H9 (cell line): ENCODE results near the gene TSPAN18. TPM values are rescaled to one million over a fixed set of nuclear protein-coding genes. Genes with fewer than 3 reads are reported as not detected.

ENCODE experiments used
- DNase-seq: peaks from one replicate; pipeline ENCODE4 v3.0.0-alpha.2; 2017
- H2AFZ ChIP-seq: one replicate; pipeline ENCODE4 v1.6.1; 2013; ENCODE audit warnings: mild to moderate bottlenecking, low read length, control low read depth, moderate library complexity
- H2AK5ac ChIP-seq: 2 replicates; pipeline ENCODE4 v1.6.1; 2013; ENCODE audit warnings: low read length, control low read depth, mixed read lengths; ENCODE audit not compliant: insufficient read length
- H2BK120ac ChIP-seq: one replicate; pipeline ENCODE4 v1.6.1; 2013; ENCODE audit warnings: low read depth, mild to moderate bottlenecking, low read length, control low read depth, inconsistent platforms; ENCODE audit not compliant: poor library complexity, severe bottlenecking
- H2BK12ac ChIP-seq: 2 replicates; pipeline ENCODE4 v1.6.1; 2013; ENCODE audit warnings: low read length, control low read depth, mixed read lengths, low read depth; ENCODE audit not compliant: insufficient read length
- H2BK15ac ChIP-seq: 2 replicates; pipeline ENCODE4 v1.6.1; 2013; ENCODE audit warnings: low read depth, low read length, control low read depth
- H2BK20ac ChIP-seq: one replicate; pipeline ENCODE4 v1.6.1; 2013; ENCODE audit warnings: low read depth, mild to moderate bottlenecking, low read length, control low read depth, inconsistent platforms; ENCODE audit not compliant: poor library complexity, severe bottlenecking
- H2BK5ac ChIP-seq: 2 replicates; pipeline ENCODE4 v1.6.1; 2013; ENCODE audit warnings: low read length, control low read depth, mixed read lengths; ENCODE audit not compliant: insufficient read length
- H3K14ac ChIP-seq: 2 replicates; pipeline ENCODE4 v1.6.1; 2013; ENCODE audit warnings: low read length, control low read depth; ENCODE audit not compliant: insufficient read depth
- H3K18ac ChIP-seq: 2 replicates; pipeline ENCODE4 v1.6.1; 2013; ENCODE audit warnings: low read depth, mild to moderate bottlenecking, mixed read lengths, low read length, control low read depth; ENCODE audit not compliant: insufficient read length
- H3K23ac ChIP-seq: 2 replicates; pipeline ENCODE4 v1.6.1; 2013; ENCODE audit warnings: low read length, control low read depth, mixed read lengths, low read depth; ENCODE audit not compliant: insufficient read length
- H3K23me2 ChIP-seq: 2 replicates; pipeline ENCODE4 v1.6.1; 2013; ENCODE audit warnings: low read depth, mild to moderate bottlenecking, mixed read lengths, low read length, control low read depth; ENCODE audit not compliant: insufficient read length, poor library complexity, severe bottlenecking
- H3K27ac ChIP-seq: 2 replicates; pipeline ENCODE4 v1.5.1; 2013; ENCODE audit warnings: low read length, control low read depth, mixed read lengths, low read depth; ENCODE audit not compliant: insufficient read length
- H3K27me3 ChIP-seq: 2 replicates; pipeline ENCODE4 v1.6.1; 2013; ENCODE audit warnings: low read length, control low read depth, inconsistent platforms; ENCODE audit not compliant: insufficient read depth
- H3K4ac ChIP-seq: 2 replicates; pipeline ENCODE4 v1.6.1; 2013; ENCODE audit warnings: low read depth, mild to moderate bottlenecking, control low read depth, inconsistent platforms, low read length, moderate library complexity
- H3K4me1 ChIP-seq: 2 replicates; pipeline ENCODE4 v1.6.1; 2013; ENCODE audit warnings: low read length, control low read depth, inconsistent platforms; ENCODE audit not compliant: insufficient read depth
- H3K4me2 ChIP-seq: 2 replicates; pipeline ENCODE4 v1.6.1; 2013; ENCODE audit warnings: low read length, control low read depth, mixed read lengths; ENCODE audit not compliant: insufficient read length, insufficient read depth
- H3K56ac ChIP-seq: 2 replicates; pipeline ENCODE4 v1.6.1; 2013; ENCODE audit warnings: low read depth, mild to moderate bottlenecking, mixed read lengths, low read length, control low read depth; ENCODE audit not compliant: insufficient read length
- H3K79me1 ChIP-seq: 2 replicates; pipeline ENCODE4 v1.6.1; 2013; ENCODE audit warnings: low read depth, mild to moderate bottlenecking, moderate library complexity, low read length, control low read depth, inconsistent platforms; ENCODE audit not compliant: insufficient read depth, poor library complexity, severe bottlenecking
- H3K79me2 ChIP-seq: 2 replicates; pipeline ENCODE4 v1.6.1; 2013; ENCODE audit warnings: low read length, control low read depth, inconsistent platforms; ENCODE audit not compliant: insufficient read depth
- H3K9ac ChIP-seq: 2 replicates; pipeline ENCODE4 v1.6.1; 2013; ENCODE audit warnings: low read length, control low read depth, mixed read lengths; ENCODE audit not compliant: insufficient read length; ENCODE audit errors: extremely low read depth
- H3K9me3 ChIP-seq: one replicate; pipeline ENCODE4 v1.6.1; 2013; ENCODE audit warnings: low read depth, low read length, inconsistent platforms; ENCODE audit not compliant: control insufficient read depth
- H3T11ph ChIP-seq: one replicate; pipeline ENCODE4 v1.6.1; 2013; ENCODE audit warnings: mild to moderate bottlenecking, low read length, control low read depth, inconsistent platforms
- H4K20me1 ChIP-seq: one replicate; pipeline ENCODE4 v1.6.1; 2013; ENCODE audit not compliant: control insufficient read depth, insufficient read length, insufficient read depth
- H4K5ac ChIP-seq: 2 replicates; pipeline ENCODE4 v1.6.1; 2013; ENCODE audit warnings: low read depth, mild to moderate bottlenecking, mixed read lengths, low read length, control low read depth; ENCODE audit not compliant: insufficient read length
- H4K8ac ChIP-seq: replicated peaks from 2 replicates; pipeline ENCODE4 v1.6.1; 2013; ENCODE audit warnings: low read length, control low read depth, mixed read lengths, low read depth; ENCODE audit not compliant: insufficient read length
- H4K91ac ChIP-seq: 2 replicates; pipeline ENCODE4 v1.6.1; 2013; ENCODE audit warnings: low read depth, mild to moderate bottlenecking, moderate library complexity, mixed read lengths, low read length, control low read depth; ENCODE audit not compliant: insufficient read length
- H3K27ac Mint-ChIP-seq, 3 experiments: 2 replicates in 2 of 3; 3 replicates in 1 of 3; pipeline ENCODE4 v1.8.0; 2020 to 2021; ENCODE audit warnings: mixed read lengths in 3 of 3, mild to moderate bottlenecking in 1 of 3, moderate library complexity in 1 of 3
- H3K27me3 Mint-ChIP-seq: 2 replicates; pipeline ENCODE4 v1.8.0; 2021; ENCODE audit warnings: low read depth, mild to moderate bottlenecking, moderate library complexity, mixed read lengths
- H3K36me3 Mint-ChIP-seq, 3 experiments: 2 replicates in 2 of 3; 3 replicates in 1 of 3; pipeline ENCODE4 v1.8.0; 2020 to 2021; ENCODE audit warnings: low read depth in 3 of 3, mixed read lengths in 3 of 3; ENCODE audit not compliant: insufficient read depth in 1 of 3
- H3K4me1 Mint-ChIP-seq, 2 experiments: 2 replicates each; pipeline ENCODE4 v1.8.0; 2020; ENCODE audit warnings: mixed read lengths in 2 of 2
- H3K4me3 Mint-ChIP-seq, 2 experiments: 2 replicates in 1 of 2; 3 replicates in 1 of 2; pipeline ENCODE4 v1.8.0; 2020 to 2021; ENCODE audit warnings: mild to moderate bottlenecking in 2 of 2, mixed read lengths in 2 of 2, moderate library complexity in 1 of 2
- H3K9me3 Mint-ChIP-seq, 2 experiments: 2 replicates in 1 of 2; 3 replicates in 1 of 2; pipeline ENCODE4 v1.8.0; 2020; ENCODE audit warnings: mild to moderate bottlenecking in 2 of 2, mixed read lengths in 2 of 2, moderate library complexity in 1 of 2
- WGBS: extraction: QIAGEN DNeasy Blood & Tissue Kit; methylation state at CpG from one replicate; pipeline ENCODE4 v1.1.7; 2013; ENCODE audit warnings: missing lambda C conversion rate, low lambda C conversion rate, mixed read lengths; ENCODE audit not compliant: insufficient read length; ENCODE audit errors: extremely low coverage; 5-methylcytosine and 5-hydroxymethylcytosine counted together
- total RNA-seq: library from RNA; stranded (reverse); gene quantifications from 2 replicates; pipeline ENCODE4 v1.2.1, GENCODE V29; 2021
- TF ChIP-seq, protein P1 (sequence below): fragments of 200-600 bp; sonication (generic); conservative IDR thresholded peaks from 3 replicates; pipeline ENCODE4 v1.8.0; 2021; ENCODE audit warnings: antibody characterized with exemption, mild to moderate bottlenecking

TSPAN18 gene
- total RNA-seq, 1 experiment from 2014 or later = 25.3 TPM

DNA sequence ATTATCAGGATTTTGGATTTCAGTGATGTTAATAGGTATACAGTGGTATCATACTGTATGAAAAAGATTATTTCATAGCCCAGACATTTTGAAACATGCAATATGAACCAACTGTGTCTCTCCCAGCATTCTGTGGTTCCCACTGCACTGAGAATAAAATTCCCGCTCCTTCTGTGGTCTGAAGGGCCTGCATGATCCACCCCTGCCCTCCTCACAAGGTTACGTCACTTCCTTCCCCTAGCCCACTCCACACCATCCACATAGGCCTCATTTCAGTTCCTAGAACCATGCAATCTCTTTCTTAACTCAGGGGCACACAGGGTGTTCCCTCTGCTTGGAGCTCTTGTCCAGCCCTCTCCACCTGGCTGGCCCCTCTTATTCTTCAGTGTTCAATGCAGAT is 103.1 kb downstream of the TSPAN18 start:
- H3K27me3 ChIP-seq = no peaks in the 10 kb centered on the region
- H3K27ac ChIP-seq = no peak overlapping the region
- no peak overlapping the region for H3K9ac ChIP-seq
- WGBS = no CpG with 5 or more reads among the region's 2 CpGs
- no peak overlapping the region for H3K18ac ChIP-seq
- H3K4ac ChIP-seq = no peak overlapping the region
- no peak overlapping the region for H3K23ac ChIP-seq
- no peak overlapping the region for H4K5ac ChIP-seq
- TF ChIP-seq, protein P1, sequence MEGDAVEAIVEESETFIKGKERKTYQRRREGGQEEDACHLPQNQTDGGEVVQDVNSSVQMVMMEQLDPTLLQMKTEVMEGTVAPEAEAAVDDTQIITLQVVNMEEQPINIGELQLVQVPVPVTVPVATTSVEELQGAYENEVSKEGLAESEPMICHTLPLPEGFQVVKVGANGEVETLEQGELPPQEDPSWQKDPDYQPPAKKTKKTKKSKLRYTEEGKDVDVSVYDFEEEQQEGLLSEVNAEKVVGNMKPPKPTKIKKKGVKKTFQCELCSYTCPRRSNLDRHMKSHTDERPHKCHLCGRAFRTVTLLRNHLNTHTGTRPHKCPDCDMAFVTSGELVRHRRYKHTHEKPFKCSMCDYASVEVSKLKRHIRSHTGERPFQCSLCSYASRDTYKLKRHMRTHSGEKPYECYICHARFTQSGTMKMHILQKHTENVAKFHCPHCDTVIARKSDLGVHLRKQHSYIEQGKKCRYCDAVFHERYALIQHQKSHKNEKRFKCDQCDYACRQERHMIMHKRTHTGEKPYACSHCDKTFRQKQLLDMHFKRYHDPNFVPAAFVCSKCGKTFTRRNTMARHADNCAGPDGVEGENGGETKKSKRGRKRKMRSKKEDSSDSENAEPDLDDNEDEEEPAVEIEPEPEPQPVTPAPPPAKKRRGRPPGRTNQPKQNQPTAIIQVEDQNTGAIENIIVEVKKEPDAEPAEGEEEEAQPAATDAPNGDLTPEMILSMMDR = no peak
- no peak overlapping the region for H4K8ac ChIP-seq
- H3K79me1 ChIP-seq = no peaks in the 10 kb centered on the region
- no peak overlapping the region for H3T11ph ChIP-seq
- no peaks in the 10 kb centered on the region for H3K79me2 ChIP-seq
- no peak overlapping the region for H2AFZ ChIP-seq
- no peak overlapping the region for H2BK5ac ChIP-seq
- H3K23me2 ChIP-seq = no peaks in the 10 kb centered on the region
- H4K91ac ChIP-seq = no peak overlapping the region
- peaks cover 2% of the 10 kb centered on the region for H4K20me1 ChIP-seq
- no peaks in the 10 kb centered on the region; a peak in 1 of 5 replicates for H3K9me3 Mint-ChIP-seq
- H2BK20ac ChIP-seq = no peak overlapping the region
- no peak overlapping the region for H3K14ac ChIP-seq
- H3K4me1 ChIP-seq = peaks cover 19% of the 10 kb centered on the region; the same call in 1 of the 2 replicates
- H3K27me3 Mint-ChIP-seq = peaks cover 61% of the 10 kb centered on the region
- H3K27ac Mint-ChIP-seq = no peak overlapping the region
- H2AK5ac ChIP-seq = no peak overlapping the region
- no peak overlapping the region for H3K4me3 Mint-ChIP-seq
- no peak overlapping the region for H2BK15ac ChIP-seq
- no peaks in the 10 kb centered on the region; a peak in 1 of 7 replicates for H3K36me3 Mint-ChIP-seq
- no peak for DNase-seq
- no peaks in the 10 kb centered on the region for H3K9me3 ChIP-seq
- H2BK12ac ChIP-seq = no peak overlapping the region
- H2BK120ac ChIP-seq = no peak overlapping the region
- H3K56ac ChIP-seq = no peak overlapping the region
- H3K4me2 ChIP-seq = no peak overlapping the region
- peaks cover 47 to 48% of the 10 kb centered on the region in 2 experiments for H3K4me1 Mint-ChIP-seq
